ENCODE measurements around the gene FURIN.

DNA sequence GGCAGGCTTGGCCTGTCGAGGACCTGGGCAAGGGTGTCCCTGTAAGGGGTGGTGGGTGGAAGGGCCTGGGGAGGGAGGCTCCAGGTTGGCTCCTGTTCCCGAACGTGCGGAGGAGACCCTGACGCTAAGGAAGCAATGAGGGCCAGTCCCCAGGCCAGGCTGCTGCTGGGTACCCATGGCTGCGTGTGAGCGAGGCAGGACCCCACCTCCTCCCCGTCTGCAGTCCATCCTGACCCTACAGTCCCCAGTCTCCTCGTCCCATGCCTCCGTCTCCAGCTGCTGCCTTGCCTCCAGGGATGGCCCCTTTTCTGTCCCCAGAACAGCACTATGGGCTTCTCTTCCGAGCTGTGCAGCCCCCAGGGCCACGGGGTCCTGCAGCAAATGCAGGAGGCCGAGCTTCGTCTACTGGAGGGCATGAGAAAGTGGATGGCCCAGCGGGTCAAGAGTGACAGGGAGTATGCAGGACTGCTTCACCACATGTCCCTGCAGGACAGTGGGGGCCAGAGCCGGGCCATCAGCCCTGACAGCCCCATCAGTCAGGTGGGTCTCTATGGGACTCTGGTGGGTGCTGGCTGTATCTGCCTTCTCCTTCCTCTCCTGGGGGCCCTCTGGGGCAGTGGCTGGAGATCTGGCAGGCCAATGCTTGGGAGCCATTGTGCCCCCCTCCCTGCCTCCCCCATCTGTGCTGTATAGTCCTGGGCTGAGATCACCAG, 16.5 kb downstream of the FURIN start:
- TF ChIP-seq, protein P1, sequence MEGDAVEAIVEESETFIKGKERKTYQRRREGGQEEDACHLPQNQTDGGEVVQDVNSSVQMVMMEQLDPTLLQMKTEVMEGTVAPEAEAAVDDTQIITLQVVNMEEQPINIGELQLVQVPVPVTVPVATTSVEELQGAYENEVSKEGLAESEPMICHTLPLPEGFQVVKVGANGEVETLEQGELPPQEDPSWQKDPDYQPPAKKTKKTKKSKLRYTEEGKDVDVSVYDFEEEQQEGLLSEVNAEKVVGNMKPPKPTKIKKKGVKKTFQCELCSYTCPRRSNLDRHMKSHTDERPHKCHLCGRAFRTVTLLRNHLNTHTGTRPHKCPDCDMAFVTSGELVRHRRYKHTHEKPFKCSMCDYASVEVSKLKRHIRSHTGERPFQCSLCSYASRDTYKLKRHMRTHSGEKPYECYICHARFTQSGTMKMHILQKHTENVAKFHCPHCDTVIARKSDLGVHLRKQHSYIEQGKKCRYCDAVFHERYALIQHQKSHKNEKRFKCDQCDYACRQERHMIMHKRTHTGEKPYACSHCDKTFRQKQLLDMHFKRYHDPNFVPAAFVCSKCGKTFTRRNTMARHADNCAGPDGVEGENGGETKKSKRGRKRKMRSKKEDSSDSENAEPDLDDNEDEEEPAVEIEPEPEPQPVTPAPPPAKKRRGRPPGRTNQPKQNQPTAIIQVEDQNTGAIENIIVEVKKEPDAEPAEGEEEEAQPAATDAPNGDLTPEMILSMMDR (IDR thresholded peaks at IDR 0.05) = no peak
- no peak for TF ChIP-seq POLR2AphosphoS5 (IDR thresholded peaks at IDR 0.05; ENCODE audit: low read depth, low read length)
- no peak for TF ChIP-seq SIN3A (IDR thresholded peaks at IDR 0.05; ENCODE audit: borderline replicate concordance, insufficient read depth, low read depth, low read length)
